HepG2 (cell line): Measurements from ENCODE around the gene MCRIP2. TPM values are rescaled to one million over a fixed set of nuclear protein-coding genes. Genes with fewer than 3 reads are reported as not detected.

ENCODE experiments used
- BCL3 ChIP-seq: sonication (generic); formaldehyde crosslinking; IDR thresholded peaks from 2 replicates; pipeline ENCODE4 v1.5.1; 2020; ENCODE audit warnings: mild to moderate bottlenecking, missing genetic modification reagents, moderate library complexity
- CENPT ChIP-seq: sonication (generic); formaldehyde crosslinking; IDR thresholded peaks from 2 replicates; pipeline ENCODE4 v1.8.0; 2022; ENCODE audit warnings: low read depth, mild to moderate bottlenecking, moderate library complexity, missing genetic modification reagents
- ESRRA ChIP-seq: sonication (generic); formaldehyde crosslinking; IDR thresholded peaks from 2 replicates; pipeline ENCODE4 v1.5.1; 2020; ENCODE audit warnings: mild to moderate bottlenecking, low read depth, missing genetic modification reagents
- IRX3 ChIP-seq: sonication (generic); formaldehyde crosslinking; IDR thresholded peaks from 2 replicates; pipeline ENCODE4 v1.8.1; 2023; ENCODE audit warnings: mild to moderate bottlenecking, low read depth, missing genetic modification reagents, borderline replicate concordance
- KDM5B ChIP-seq: sonication (generic); formaldehyde crosslinking; IDR thresholded peaks from 2 replicates; pipeline ENCODE4 v1.4.0; 2020; ENCODE audit warnings: missing genetic modification reagents, mild to moderate bottlenecking, borderline replicate concordance
- LCORL ChIP-seq, 2 experiments: fragments of 450-650 bp in 1 of 2; sonication (generic) in 1 of 2; formaldehyde crosslinking in 1 of 2; IDR thresholded peaks; 2 replicates each; pipeline versions ENCODE4 v1.5.0 to v1.6.1; 2017 to 2020; ENCODE audit warnings: antibody characterized with exemption in 1 of 2, missing genetic modification reagents in 1 of 2
- MLLT10 ChIP-seq: sonication (generic); formaldehyde crosslinking; IDR thresholded peaks from 2 replicates; pipeline ENCODE4 v1.4.0; 2020; ENCODE audit warnings: missing genetic modification reagents
- RARA ChIP-seq: IDR thresholded peaks from 2 replicates; pipeline ENCODE4 v1.6.1; 2016; ENCODE audit warnings: missing genetic modification reagents, missing compliant biosample characterization
- RBM39 ChIP-seq: fragments of 200-400 bp; formaldehyde crosslinking; IDR thresholded peaks from one replicate; pipeline ENCODE4 v1.6.1; 2018; ENCODE audit warnings: antibody characterized with exemption, mild to moderate bottlenecking, low read depth, low read length; ENCODE audit not compliant: poor library complexity, severe bottlenecking
- RNF2 ChIP-seq: fragments of 450-650 bp; conservative IDR thresholded peaks from 2 replicates; pipeline ENCODE4 v1.6.1; 2016; ENCODE audit warnings: low read depth
- SIN3B ChIP-seq: fragments of 150-350 bp; IDR thresholded peaks from 2 replicates; pipeline ENCODE4 v1.6.1; 2014; ENCODE audit warnings: low read length
- THAP9 ChIP-seq: sonication (generic); formaldehyde crosslinking; IDR thresholded peaks from 2 replicates; pipeline ENCODE4; 2020; ENCODE audit warnings: missing genetic modification reagents, mild to moderate bottlenecking, borderline replicate concordance
- YEATS2 ChIP-seq: sonication (generic); formaldehyde crosslinking; IDR thresholded peaks from 2 replicates; pipeline ENCODE4 v1.4.0; 2020; ENCODE audit warnings: missing genetic modification reagents, borderline replicate concordance
- ZFYVE20 ChIP-seq: sonication (generic); formaldehyde crosslinking; IDR thresholded peaks from 2 replicates; pipeline ENCODE4 v1.8.0; 2023; ENCODE audit warnings: low read depth, mild to moderate bottlenecking, moderate library complexity, missing genetic modification reagents, borderline replicate concordance
- ZGPAT ChIP-seq: IDR thresholded peaks from 2 replicates; pipeline ENCODE4 v1.6.1; 2016; ENCODE audit warnings: mild to moderate bottlenecking
- ZNF276 ChIP-seq: sonication (generic); formaldehyde crosslinking; IDR thresholded peaks from 2 replicates; pipeline ENCODE4 v1.4.0; 2020; ENCODE audit warnings: mild to moderate bottlenecking, low read depth, missing genetic modification reagents
- ZNF354B ChIP-seq: sonication (generic); formaldehyde crosslinking; IDR thresholded peaks from 2 replicates; pipeline ENCODE4 v1.8.0; 2022; ENCODE audit warnings: mild to moderate bottlenecking, missing genetic modification reagents
- ZNF614 ChIP-seq: IDR thresholded peaks from 2 replicates; pipeline ENCODE4 v1.6.1; 2018; ENCODE audit warnings: missing biosample characterization, missing genetic modification reagents, inconsistent platforms, borderline replicate concordance
- ZXDC ChIP-seq: sonication (generic); formaldehyde crosslinking; IDR thresholded peaks from 2 replicates; pipeline ENCODE4 v1.5.0; 2020; ENCODE audit warnings: mild to moderate bottlenecking, missing genetic modification reagents
- polyA plus RNA-seq, 8 experiments: library from polyadenylated mRNA; depleted of rRNA in 3 of 8; stranded (reverse) in 7 of 8; unstranded in 1 of 8; fragments of >200 nt; fragmentation: Illumina TruSeq in 4 of 8; extraction: Trizol in 4 of 8; gene quantifications; 2 replicates each; pipeline versions ENCODE4 v1.2.1 to v1.2.3, GENCODE V29; 2011 to 2016; ENCODE audit warnings: low read depth in 4 of 8, missing spikeins in 1 of 8, mixed read lengths in 1 of 8; ENCODE audit not compliant: insufficient read depth in 1 of 8
- total RNA-seq, 5 experiments: library from RNA; depleted of rRNA; stranded (reverse); fragments of >200 nt; fragmentation: Illumina TruSeq; extraction: Trizol; gene quantifications; 2 replicates each; pipeline ENCODE4 v1.2.3, GENCODE V29; 2016; ENCODE audit warnings: low read depth in 1 of 5

The MCRIP2 gene
- total and polyA plus RNA-seq, 2 of the 13 experiments (the other 11 are each of a cell fraction or from before 2014, with no cell fraction given): 39.6 to 76.7 TPM

- TF ChIP-seq ZNF276 (no peak), CENPT (CRISPR knock-in tag) (0 out of 2 replicates have a peak, but pooled peaks have one; percentile 59), ZNF354B (CRISPR knock-in tag) (no peak), THAP9 (0 out of 2 replicates have a peak, but pooled peaks have one; percentile 20), ZXDC (CRISPR knock-in tag) (no peak), RBM39 (no peak), BCL3 (no peak), RNF2 (no peak), RARA (CRISPR knock-in tag) (no peak), MLLT10 (CRISPR knock-in tag) (no peak), SIN3B (no peak), ZFYVE20 (CRISPR knock-in tag) (no peak), IRX3 (CRISPR knock-in tag) (no peak), YEATS2 (no peak), LCORL (IDR thresholded peaks at IDR 0.05) (no peak), LCORL (CRISPR knock-in tag; IDR thresholded peaks at IDR 0.05) (no peak), ZNF614 (CRISPR knock-in tag) (no peak), ESRRA (CRISPR knock-in tag) (no peak), KDM5B (CRISPR knock-in tag) (no peak), ZGPAT (CRISPR knock-in tag) (no peak)
These were observed 27.0 kb downstream of the MCRIP2 start (continued) for GRCh38 chr16:668519-669171.
